ENCODE results near the gene SMCO4.

DNA sequence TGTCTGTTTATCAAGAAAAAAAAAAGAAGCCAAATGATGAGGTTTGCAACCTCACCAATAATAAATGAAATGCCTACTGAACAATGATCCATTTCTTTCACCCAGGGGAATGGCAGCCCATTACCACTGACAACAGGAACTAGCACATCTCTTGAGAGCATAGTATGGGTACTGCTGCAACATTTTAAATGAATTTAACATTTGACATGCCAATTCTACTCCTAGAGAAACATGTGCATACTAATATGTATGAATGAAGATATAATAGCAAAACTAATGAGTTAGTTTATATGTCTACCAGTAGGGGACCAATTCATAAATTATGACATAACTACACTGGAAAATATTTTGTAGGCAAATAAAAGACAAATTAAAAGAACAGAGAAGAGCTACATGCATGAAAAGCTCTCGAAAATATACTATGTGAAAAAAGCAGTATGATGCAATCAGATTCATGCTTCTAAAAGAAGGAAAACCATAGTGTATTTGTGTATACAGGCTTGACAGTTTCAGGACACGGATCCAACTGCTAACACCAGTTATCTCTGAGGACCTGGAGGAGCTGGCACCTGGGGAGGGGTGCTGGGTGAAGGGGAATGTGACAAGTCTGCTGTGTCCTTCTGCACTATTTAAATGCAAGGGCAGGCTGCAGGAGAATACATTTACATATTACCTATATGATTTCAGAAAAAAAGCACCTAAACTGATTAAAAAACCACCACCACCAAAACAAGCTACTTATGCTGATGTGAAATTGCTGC, 6.9 kb downstream of the SMCO4 start:
- TF ChIP-seq, protein P1, sequence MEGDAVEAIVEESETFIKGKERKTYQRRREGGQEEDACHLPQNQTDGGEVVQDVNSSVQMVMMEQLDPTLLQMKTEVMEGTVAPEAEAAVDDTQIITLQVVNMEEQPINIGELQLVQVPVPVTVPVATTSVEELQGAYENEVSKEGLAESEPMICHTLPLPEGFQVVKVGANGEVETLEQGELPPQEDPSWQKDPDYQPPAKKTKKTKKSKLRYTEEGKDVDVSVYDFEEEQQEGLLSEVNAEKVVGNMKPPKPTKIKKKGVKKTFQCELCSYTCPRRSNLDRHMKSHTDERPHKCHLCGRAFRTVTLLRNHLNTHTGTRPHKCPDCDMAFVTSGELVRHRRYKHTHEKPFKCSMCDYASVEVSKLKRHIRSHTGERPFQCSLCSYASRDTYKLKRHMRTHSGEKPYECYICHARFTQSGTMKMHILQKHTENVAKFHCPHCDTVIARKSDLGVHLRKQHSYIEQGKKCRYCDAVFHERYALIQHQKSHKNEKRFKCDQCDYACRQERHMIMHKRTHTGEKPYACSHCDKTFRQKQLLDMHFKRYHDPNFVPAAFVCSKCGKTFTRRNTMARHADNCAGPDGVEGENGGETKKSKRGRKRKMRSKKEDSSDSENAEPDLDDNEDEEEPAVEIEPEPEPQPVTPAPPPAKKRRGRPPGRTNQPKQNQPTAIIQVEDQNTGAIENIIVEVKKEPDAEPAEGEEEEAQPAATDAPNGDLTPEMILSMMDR (IDR thresholded peaks at IDR 0.05) = no peak
- TF ChIP-seq EZH2 (IDR thresholded peaks at IDR 0.05) (no peak), EZH2phosphoT487 (IDR thresholded peaks at IDR 0.05) (no peak)
